ENCODE data around the gene SLC17A5. TPM values are rescaled to one million over a fixed set of nuclear protein-coding genes. Genes with fewer than 3 reads are reported as not detected.

The SLC17A5 gene
- total and polyA plus RNA-seq, 4 donors: 9.1 to 19.3 (median 11.3) TPM

- Histone ChIP-seq H3K9me3 (ENCODE audit: control insufficient read depth in 4 of 4, low read length in 3 of 4) (no peaks in the 10 kb centered on the region), H3K9ac (ENCODE audit: low read depth in 1 of 2, low read length in 2 of 2) (no peak overlapping the region), H3K36me3 (ENCODE audit: control insufficient read depth in 4 of 4, insufficient read depth in 3 of 4, low read depth in 1 of 4, low read length in 3 of 4) (no peaks in the 10 kb centered on the region), H3K27ac (ENCODE audit: low read depth in 1 of 2, low read length in 2 of 2) (peak overlapping the region; percentile 98 to 100), H3K4me3 (ENCODE audit: low read depth in 1 of 3, low read length in 3 of 3) (peak overlapping the region; percentile 71 to 99 (median 78)), H3K27me3 (ENCODE audit: control insufficient read depth in 4 of 4, insufficient read depth in 4 of 4, low read length in 3 of 4) (no peaks in the 10 kb centered on the region), H3K4me1 (ENCODE audit: control insufficient read depth in 4 of 4, insufficient read depth in 4 of 4, low read length in 3 of 4) (peaks cover 0 to 8% (median 3%) of the 10 kb centered on the region in 4 donors)
- DNase-seq (ENCODE audit: low spot score): no peak
- 80% methylated on average over 2 of the region's 2 CpGs for WGBS
- TF ChIP-seq NR2F2 (IDR thresholded peaks at IDR 0.05) (no peak), EGR1 (IDR thresholded peaks at IDR 0.05; ENCODE audit: low read depth in 2 of 2) (no peak)
Measured at GRCh38 chr6:73655341-73655917, 1.6 kb upstream of the SLC17A5 start.

DNA sequence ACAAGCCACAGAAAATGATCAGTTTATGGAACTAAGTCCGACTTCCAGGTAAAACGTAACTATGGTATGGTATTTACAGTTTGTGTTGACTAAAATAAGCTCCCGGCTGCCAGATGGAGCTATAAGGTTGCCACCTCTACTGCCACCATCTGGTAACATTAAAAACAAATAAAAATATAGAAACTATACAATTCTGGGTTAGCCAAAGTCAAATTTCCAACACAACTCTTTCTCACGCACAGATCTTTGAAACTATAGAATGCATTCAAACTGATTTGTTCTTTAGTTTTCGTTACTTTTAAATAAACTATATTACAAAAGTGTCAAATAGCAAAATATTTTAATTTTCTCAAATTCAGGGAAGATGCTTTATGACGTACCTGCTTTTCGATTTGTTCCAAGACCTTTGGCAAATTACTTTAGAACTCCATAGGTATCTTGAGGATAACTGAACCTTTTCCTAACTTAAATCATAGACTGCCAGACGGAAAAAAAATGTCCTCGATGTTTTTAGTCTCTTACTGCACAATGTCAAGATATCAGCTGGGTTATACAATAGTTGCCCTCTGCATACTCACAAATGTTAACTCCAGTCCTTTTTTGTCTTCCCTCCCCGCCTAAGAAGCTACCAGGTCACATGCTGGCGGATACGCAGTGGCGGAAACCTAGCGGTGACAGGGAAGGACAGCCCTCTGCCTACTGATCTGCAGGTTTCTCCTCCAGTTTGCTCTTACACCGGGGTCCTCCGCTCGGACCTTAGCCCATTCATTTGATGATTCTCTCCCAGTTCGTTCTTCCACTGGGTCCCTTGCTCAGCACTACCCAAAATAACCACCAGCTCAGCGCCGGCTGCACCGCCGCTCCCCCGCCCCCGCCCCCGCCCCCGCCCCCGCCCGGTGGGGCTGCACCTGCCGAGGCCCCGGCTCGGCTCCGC is 888 bp downstream of the SLC17A5 start:
- TF ChIP-seq HNF4G (IDR thresholded peaks at IDR 0.05) (no peak), SP1 (IDR thresholded peaks at IDR 0.05) (no peak), NR2F2 (IDR thresholded peaks at IDR 0.05) (no peak), TAF1 (conservative IDR thresholded peaks at IDR 0.05) (no peak), ATF3 (IDR thresholded peaks at IDR 0.05) (no peak), RAD21 (IDR thresholded peaks at IDR 0.05) (peak in 1 of 2 donors; percentile 30), YY1 (IDR thresholded peaks at IDR 0.05) (peak; percentile 56), HNF4A (conservative IDR thresholded peaks at IDR 0.05) (peak in 1 of 2 donors; percentile 20), EGR1 (IDR thresholded peaks at IDR 0.05; ENCODE audit: low read depth in 2 of 2) (no peak), GABPA (IDR thresholded peaks at IDR 0.05 in 1 of 2, conservative IDR thresholded peaks at IDR 0.05 in 1 of 2) (no peak), RXRA (IDR thresholded peaks at IDR 0.05) (no peak), FOXA2 (IDR thresholded peaks at IDR 0.05) (no peak), JUND (IDR thresholded peaks at IDR 0.05) (no peak), CTCF (IDR thresholded peaks at IDR 0.05; ENCODE audit: low read depth, low read length, missing input control) (peak; percentile 28), FOXA1 (IDR thresholded peaks at IDR 0.05) (no peak)
- TF ChIP-seq, protein P1, sequence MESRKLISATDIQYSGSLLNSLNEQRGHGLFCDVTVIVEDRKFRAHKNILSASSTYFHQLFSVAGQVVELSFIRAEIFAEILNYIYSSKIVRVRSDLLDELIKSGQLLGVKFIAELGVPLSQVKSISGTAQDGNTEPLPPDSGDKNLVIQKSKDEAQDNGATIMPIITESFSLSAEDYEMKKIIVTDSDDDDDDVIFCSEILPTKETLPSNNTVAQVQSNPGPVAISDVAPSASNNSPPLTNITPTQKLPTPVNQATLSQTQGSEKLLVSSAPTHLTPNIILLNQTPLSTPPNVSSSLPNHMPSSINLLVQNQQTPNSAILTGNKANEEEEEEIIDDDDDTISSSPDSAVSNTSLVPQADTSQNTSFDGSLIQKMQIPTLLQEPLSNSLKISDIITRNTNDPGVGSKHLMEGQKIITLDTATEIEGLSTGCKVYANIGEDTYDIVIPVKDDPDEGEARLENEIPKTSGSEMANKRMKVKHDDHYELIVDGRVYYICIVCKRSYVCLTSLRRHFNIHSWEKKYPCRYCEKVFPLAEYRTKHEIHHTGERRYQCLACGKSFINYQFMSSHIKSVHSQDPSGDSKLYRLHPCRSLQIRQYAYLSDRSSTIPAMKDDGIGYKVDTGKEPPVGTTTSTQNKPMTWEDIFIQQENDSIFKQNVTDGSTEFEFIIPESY (IDR thresholded peaks at IDR 0.05): no peak
- TF ChIP-seq, protein P2, sequence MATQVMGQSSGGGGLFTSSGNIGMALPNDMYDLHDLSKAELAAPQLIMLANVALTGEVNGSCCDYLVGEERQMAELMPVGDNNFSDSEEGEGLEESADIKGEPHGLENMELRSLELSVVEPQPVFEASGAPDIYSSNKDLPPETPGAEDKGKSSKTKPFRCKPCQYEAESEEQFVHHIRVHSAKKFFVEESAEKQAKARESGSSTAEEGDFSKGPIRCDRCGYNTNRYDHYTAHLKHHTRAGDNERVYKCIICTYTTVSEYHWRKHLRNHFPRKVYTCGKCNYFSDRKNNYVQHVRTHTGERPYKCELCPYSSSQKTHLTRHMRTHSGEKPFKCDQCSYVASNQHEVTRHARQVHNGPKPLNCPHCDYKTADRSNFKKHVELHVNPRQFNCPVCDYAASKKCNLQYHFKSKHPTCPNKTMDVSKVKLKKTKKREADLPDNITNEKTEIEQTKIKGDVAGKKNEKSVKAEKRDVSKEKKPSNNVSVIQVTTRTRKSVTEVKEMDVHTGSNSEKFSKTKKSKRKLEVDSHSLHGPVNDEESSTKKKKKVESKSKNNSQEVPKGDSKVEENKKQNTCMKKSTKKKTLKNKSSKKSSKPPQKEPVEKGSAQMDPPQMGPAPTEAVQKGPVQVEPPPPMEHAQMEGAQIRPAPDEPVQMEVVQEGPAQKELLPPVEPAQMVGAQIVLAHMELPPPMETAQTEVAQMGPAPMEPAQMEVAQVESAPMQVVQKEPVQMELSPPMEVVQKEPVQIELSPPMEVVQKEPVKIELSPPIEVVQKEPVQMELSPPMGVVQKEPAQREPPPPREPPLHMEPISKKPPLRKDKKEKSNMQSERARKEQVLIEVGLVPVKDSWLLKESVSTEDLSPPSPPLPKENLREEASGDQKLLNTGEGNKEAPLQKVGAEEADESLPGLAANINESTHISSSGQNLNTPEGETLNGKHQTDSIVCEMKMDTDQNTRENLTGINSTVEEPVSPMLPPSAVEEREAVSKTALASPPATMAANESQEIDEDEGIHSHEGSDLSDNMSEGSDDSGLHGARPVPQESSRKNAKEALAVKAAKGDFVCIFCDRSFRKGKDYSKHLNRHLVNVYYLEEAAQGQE (IDR thresholded peaks at IDR 0.05): no peak
- TF ChIP-seq, protein P3, sequence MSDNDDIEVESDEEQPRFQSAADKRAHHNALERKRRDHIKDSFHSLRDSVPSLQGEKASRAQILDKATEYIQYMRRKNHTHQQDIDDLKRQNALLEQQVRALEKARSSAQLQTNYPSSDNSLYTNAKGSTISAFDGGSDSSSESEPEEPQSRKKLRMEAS (IDR thresholded peaks at IDR 0.05): no peak
- Histone ChIP-seq H3K27ac (ENCODE audit: low read depth in 1 of 2, low read length in 2 of 2) (peak overlapping the region; percentile 98 to 100), H3K9me3 (ENCODE audit: control insufficient read depth in 4 of 4, low read length in 3 of 4) (no peaks in the 10 kb centered on the region), H3K36me3 (ENCODE audit: control insufficient read depth in 4 of 4, insufficient read depth in 3 of 4, low read depth in 1 of 4, low read length in 3 of 4) (peaks cover 0 to 3% (median 2%) of the 10 kb centered on the region in 4 donors), H3K4me1 (ENCODE audit: control insufficient read depth in 4 of 4, insufficient read depth in 4 of 4, low read length in 3 of 4) (peaks cover 0 to 8% (median 3%) of the 10 kb centered on the region in 4 donors), H3K9ac (ENCODE audit: low read depth in 1 of 2, low read length in 2 of 2) (peak overlapping the region; percentile 85 to 95), H3K27me3 (ENCODE audit: control insufficient read depth in 4 of 4, insufficient read depth in 4 of 4, low read length in 3 of 4) (no peaks in the 10 kb centered on the region), H3K4me3 (ENCODE audit: low read depth in 1 of 3, low read length in 3 of 3) (peak overlapping the region; percentile 75 to 99 (median 93))
- WGBS: 4% methylated on average over 32 of the region's 32 CpGs
- DNase-seq (ENCODE audit: low spot score): peak; percentile 62
